PC-3 (cell line): Measurements from ENCODE around the gene CCDC177. TPM values are rescaled to one million over a fixed set of nuclear protein-coding genes. Genes with fewer than 3 reads are reported as not detected.

ENCODE experiments used
- ATAC-seq: fragments of 200-7000 bp; cut with Tn5 transposase; 2 replicates; pipeline ENCODE4 v1.9.1; 2020; ENCODE audit warnings: mild to moderate bottlenecking, moderate library complexity
- BruUV-seq: library from RNA; stranded (reverse); fragments of 400-500 nt; replicated peaks from 2 replicates; lab custom pipeline; 2021; lab: Mats Ljungman, UMichigan
- CTCF ChIA-PET: fragments of 300-600 bp; sonication (Branson Sonifier 250); formaldehyde crosslinking; loops from one replicate; lab custom pipeline; 2022; ENCODE audit warnings: antibody characterized with exemption; lab: Charles Lee
- POLR2A ChIA-PET: fragments of 300-600 bp; sonication (Branson Sonifier 250); formaldehyde crosslinking; loops from one replicate; lab custom pipeline; 2022; ENCODE audit warnings: antibody characterized with exemption; ENCODE audit not compliant: unreplicated experiment; lab: Charles Lee
- DNase-seq: peaks from one replicate; pipeline ENCODE4 v3.0.0-alpha.2; 2015
- H2AFZ ChIP-seq: fragments of 300-600 bp; sonication (generic); 2 replicates; pipeline ENCODE4 v1.6.0; 2016; ENCODE audit warnings: antibody characterized with exemption, low read length
- H3F3A ChIP-seq: fragments of 300-600 bp; sonication (generic); one replicate; pipeline ENCODE4 v1.6.0; 2017; ENCODE audit warnings: antibody characterized with exemption, low read length, control low read depth, mild to moderate bottlenecking; ENCODE audit not compliant: unreplicated experiment
- H3K27ac ChIP-seq: fragments of 300-600 bp; sonication (generic); 2 replicates; pipeline ENCODE4 v1.5.1; 2016; ENCODE audit warnings: mild to moderate bottlenecking, low read length
- H3K27me3 ChIP-seq: fragments of 300-600 bp; sonication (generic); 2 replicates; pipeline ENCODE4 v1.6.1; 2016; ENCODE audit warnings: low read length, mixed read lengths
- H3K36me3 ChIP-seq: fragments of 300-600 bp; sonication (generic); 2 replicates; pipeline ENCODE4 v1.6.1; 2016; ENCODE audit warnings: low read depth, mixed run types, low read length, mixed read lengths
- H3K4me1 ChIP-seq: fragments of 300-600 bp; sonication (generic); 2 replicates; pipeline ENCODE4 v1.5.1; 2016; ENCODE audit warnings: low read length; ENCODE audit not compliant: insufficient read depth
- H3K4me2 ChIP-seq: fragments of 300-600 bp; sonication (generic); 2 replicates; pipeline ENCODE4 v1.6.0; 2016; ENCODE audit warnings: low read length
- H3K4me3 ChIP-seq: fragments of 300-600 bp; sonication (generic); 2 replicates; pipeline ENCODE4 v1.5.1; 2016; ENCODE audit warnings: mild to moderate bottlenecking, low read length, mixed read lengths
- H3K79me2 ChIP-seq: fragments of 300-600 bp; sonication (generic); 2 replicates; pipeline ENCODE4 v1.6.1; 2017; ENCODE audit warnings: low read length, mixed read lengths
- H3K9ac ChIP-seq: fragments of 300-600 bp; sonication (generic); 2 replicates; pipeline ENCODE4 v1.6.0; 2016; ENCODE audit warnings: mild to moderate bottlenecking, low read length
- H3K9me2 ChIP-seq: fragments of 300-600 bp; sonication (generic); replicated peaks from 2 replicates; pipeline ENCODE4 v1.6.1; 2016; ENCODE audit warnings: mixed run types, low read length, mixed read lengths
- H3K9me3 ChIP-seq: fragments of 300-600 bp; sonication (generic); 2 replicates; pipeline ENCODE4 v1.6.1; 2016; ENCODE audit warnings: low read length, mixed read lengths
- H4K20me1 ChIP-seq: fragments of 300-600 bp; sonication (generic); 2 replicates; pipeline ENCODE4 v1.6.1; 2016; ENCODE audit warnings: low read length, mixed read lengths
- EZH2 ChIP-seq: fragments of 300-600 bp; sonication (generic); IDR thresholded peaks from one replicate; pipeline ENCODE4 v1.6.1; 2017; ENCODE audit warnings: antibody characterized with exemption, mild to moderate bottlenecking, low read length; ENCODE audit not compliant: unreplicated experiment
- EZH2phosphoT487 ChIP-seq: fragments of 300-600 bp; sonication (generic); IDR thresholded peaks from 2 replicates; pipeline ENCODE4 v1.6.1; 2018; ENCODE audit warnings: mild to moderate bottlenecking, antibody characterized with exemption, low read length, borderline replicate concordance
- intact Hi-C: fragments of 100-400 bp; cut with micrococcal nuclease; formaldehyde crosslinking; loops from 2 replicates; pipeline ENCODE4 v1.9.0; 2023
- total RNA-seq: library from RNA; depleted of rRNA; stranded (reverse); fragments of >200 nt; gene quantifications from 2 replicates; pipeline ENCODE4 v1.2.3, GENCODE V29; 2014
- TF ChIP-seq, protein P1 (sequence below): fragments of 300-600 bp; sonication (generic); conservative IDR thresholded peaks from 2 replicates; pipeline ENCODE4 v1.5.1; 2017; ENCODE audit warnings: antibody characterized with exemption, low read depth, mild to moderate bottlenecking, low read length

Gene CCDC177
- total RNA-seq, 1 experiment from 2014 or later: not detected

DNA sequence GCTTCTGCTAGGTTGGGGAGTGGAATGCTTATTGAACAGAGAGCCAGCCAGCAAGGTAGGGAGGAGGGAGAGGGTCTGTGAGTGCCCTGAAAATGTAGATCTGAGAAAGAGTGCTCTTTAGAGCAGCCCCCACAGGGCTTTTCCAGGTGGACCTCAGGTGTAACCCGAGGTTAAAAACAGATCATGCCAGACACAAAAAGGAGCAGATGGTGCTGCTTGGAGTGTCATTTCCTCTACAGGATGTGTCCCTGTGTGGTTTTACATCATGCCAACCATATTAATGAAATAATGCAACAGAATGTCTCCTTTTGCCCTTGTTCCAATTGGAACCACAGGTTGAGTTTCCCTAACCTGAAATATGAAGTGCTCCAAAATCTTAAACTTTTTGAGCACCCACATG, 43.1 kb upstream of the CCDC177 start:
- TF ChIP-seq EZH2phosphoT487: no peak
- TF ChIP-seq, protein P1, sequence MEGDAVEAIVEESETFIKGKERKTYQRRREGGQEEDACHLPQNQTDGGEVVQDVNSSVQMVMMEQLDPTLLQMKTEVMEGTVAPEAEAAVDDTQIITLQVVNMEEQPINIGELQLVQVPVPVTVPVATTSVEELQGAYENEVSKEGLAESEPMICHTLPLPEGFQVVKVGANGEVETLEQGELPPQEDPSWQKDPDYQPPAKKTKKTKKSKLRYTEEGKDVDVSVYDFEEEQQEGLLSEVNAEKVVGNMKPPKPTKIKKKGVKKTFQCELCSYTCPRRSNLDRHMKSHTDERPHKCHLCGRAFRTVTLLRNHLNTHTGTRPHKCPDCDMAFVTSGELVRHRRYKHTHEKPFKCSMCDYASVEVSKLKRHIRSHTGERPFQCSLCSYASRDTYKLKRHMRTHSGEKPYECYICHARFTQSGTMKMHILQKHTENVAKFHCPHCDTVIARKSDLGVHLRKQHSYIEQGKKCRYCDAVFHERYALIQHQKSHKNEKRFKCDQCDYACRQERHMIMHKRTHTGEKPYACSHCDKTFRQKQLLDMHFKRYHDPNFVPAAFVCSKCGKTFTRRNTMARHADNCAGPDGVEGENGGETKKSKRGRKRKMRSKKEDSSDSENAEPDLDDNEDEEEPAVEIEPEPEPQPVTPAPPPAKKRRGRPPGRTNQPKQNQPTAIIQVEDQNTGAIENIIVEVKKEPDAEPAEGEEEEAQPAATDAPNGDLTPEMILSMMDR: no peak
- TF ChIP-seq EZH2: no peak
- ATAC-seq (no peak), DNase-seq (no peak)
- POLR2A ChIA-PET: no interaction called here
- H3F3A ChIP-seq: no peaks in the 10 kb centered on the region
- H3K9ac ChIP-seq: no peak overlapping the region
- peaks cover 60% of the 10 kb centered on the region for H3K79me2 ChIP-seq
- peaks cover 6% of the 10 kb centered on the region; the same call in 1 of the 2 replicates for H4K20me1 ChIP-seq
- H3K4me2 ChIP-seq: no peak overlapping the region
- no peak overlapping the region for H2AFZ ChIP-seq
- CTCF ChIA-PET: no interaction called here
- H3K9me3 ChIP-seq: no peaks in the 10 kb centered on the region
- H3K4me3 ChIP-seq: no peak overlapping the region
- H3K9me2 ChIP-seq: no peaks in the 10 kb centered on the region
- peaks cover 15% of the 10 kb centered on the region for H3K4me1 ChIP-seq
- no peak overlapping the region for H3K27ac ChIP-seq
- no TSS peak for BruUV-seq
- intact Hi-C loops: loop anchor here (2.0 kb wide), 1 partner anchor 13 kb away; no protein-coding TSS in a partner anchor
- H3K27me3 ChIP-seq: no peaks in the 10 kb centered on the region
- H3K36me3 ChIP-seq: no peaks in the 10 kb centered on the region

- Histone ChIP-seq H3K27me3 (no peaks in the 10 kb centered on the region), H2AFZ (no peak overlapping the region), H3K79me2 (peaks cover 64% of the 10 kb centered on the region), H3K4me3 (no peak overlapping the region), H3K9me3 (no peaks in the 10 kb centered on the region), H4K20me1 (peaks cover 6% of the 10 kb centered on the region; the same call in 1 of the 2 replicates), H3K9me2 (no peaks in the 10 kb centered on the region), H3K9ac (no peak overlapping the region), H3K27ac (no peak overlapping the region), H3F3A (no peaks in the 10 kb centered on the region), H3K4me1 (peaks cover 19% of the 10 kb centered on the region), H3K36me3 (no peaks in the 10 kb centered on the region), H3K4me2 (no peak overlapping the region)
- ATAC-seq: no peak
- no peak for TF ChIP-seq EZH2phosphoT487
- TF ChIP-seq, protein P1: no peak
- no peak for TF ChIP-seq EZH2
- no peak for DNase-seq
- intact Hi-C loops: loop anchor here (2.0 kb wide), 1 partner anchor 14 kb away; no protein-coding TSS in a partner anchor
- no TSS peak for BruUV-seq
- CTCF ChIA-PET: no interaction called here
- POLR2A ChIA-PET: no interaction called here
Measured at GRCh38 chr14:69616408-69616773, 41.7 kb upstream of the CCDC177 start.
